Brain pericyte (primary cell): ENCODE measurements around the gene STAG1.
"Not testable (repeated sequence)": the region's sequence is repeated elsewhere in the genome, so short reads cannot be mapped to it uniquely, and the experiment has no call there.

Experiments used
- DNase-seq: peaks from one replicate; pipeline ENCODE4 v3.0.0-alpha.2; 2012; ENCODE audit warnings: low read depth, low spot score

Gene STAG1

GRCh38 chr3:136412307-136412706 is 339.9 kb downstream of the STAG1 start:
- DNase-seq = no peak

- DNase-seq = no peak
Measured at GRCh38 chr3:136409549-136409948, 342.6 kb downstream of the STAG1 start.

- DNase-seq = no peak
Measured at GRCh38 chr3:136404056-136404455, 348.1 kb downstream of the STAG1 start.

- no peak for DNase-seq
Measured at GRCh38 chr3:136396916-136397315, 355.3 kb downstream of the STAG1 start.

GRCh38 chr3:136390574-136390973 is 361.6 kb downstream of the STAG1 start:
- no peak for DNase-seq

GRCh38 chr3:136387031-136387430 is 365.1 kb downstream of the STAG1 start:
- DNase-seq = no peak

GRCh38 chr3:136385457-136385856 is 366.7 kb downstream of the STAG1 start:
- DNase-seq = no peak

- no peak for DNase-seq
Measured at GRCh38 chr3:136381051-136381450, 371.1 kb downstream of the STAG1 start.

GRCh38 chr3:136380530-136380929 is 371.6 kb downstream of the STAG1 start:
- DNase-seq = no peak

- DNase-seq = no peak
Measured at GRCh38 chr3:136378011-136378410, 374.2 kb downstream of the STAG1 start.

- DNase-seq = no peak
Measured at GRCh38 chr3:136377508-136377907, 374.7 kb downstream of the STAG1 start.

- not testable (repeated sequence) for DNase-seq
Measured at GRCh38 chr3:136375800-136376199, 376.4 kb downstream of the STAG1 start.

- DNase-seq = no peak
Measured at GRCh38 chr3:136366289-136366688, 385.9 kb downstream of the STAG1 start.

GRCh38 chr3:136353461-136353860 is 398.7 kb downstream of the STAG1 start:
- DNase-seq = no peak

- DNase-seq = no peak
Measured at GRCh38 chr3:136351905-136352304, 400.3 kb downstream of the STAG1 start.

GRCh38 chr3:136351351-136351750 is 400.8 kb downstream of the STAG1 start:
- no peak for DNase-seq

GRCh38 chr3:136350557-136350956 is 401.6 kb downstream of the STAG1 start:
- no peak for DNase-seq

GRCh38 chr3:136350132-136350531 is 402.0 kb downstream of the STAG1 start:
- DNase-seq = peak; percentile 54

- no peak for DNase-seq
Measured at GRCh38 chr3:136346486-136346885, 405.7 kb downstream of the STAG1 start.

- DNase-seq = peak; percentile 60
Measured at GRCh38 chr3:136343873-136344555, 408.2 kb downstream of the STAG1 start.

- DNase-seq = no peak
Measured at GRCh38 chr3:136343446-136343845, 408.7 kb downstream of the STAG1 start.

- no peak for DNase-seq
Measured at GRCh38 chr3:136336329-136337100, 415.7 kb downstream of the STAG1 start.

- DNase-seq = not testable (repeated sequence)
Measured at GRCh38 chr3:136334726-136335125, 417.5 kb downstream of the STAG1 start.
